SH-SY5Y (cell line): ENCODE results near the gene TMEM107.

Experiments used
- GATA2 ChIP-seq: IDR thresholded peaks from 2 replicates; pipeline ENCODE4 v1.6.1; 2011; ENCODE audit warnings: mild to moderate bottlenecking, low read depth, low read length
- GATA3 ChIP-seq: IDR thresholded peaks from 2 replicates; pipeline ENCODE4 v1.6.1; 2011; ENCODE audit warnings: low read depth, mild to moderate bottlenecking, low read length, moderate library complexity

DNA sequence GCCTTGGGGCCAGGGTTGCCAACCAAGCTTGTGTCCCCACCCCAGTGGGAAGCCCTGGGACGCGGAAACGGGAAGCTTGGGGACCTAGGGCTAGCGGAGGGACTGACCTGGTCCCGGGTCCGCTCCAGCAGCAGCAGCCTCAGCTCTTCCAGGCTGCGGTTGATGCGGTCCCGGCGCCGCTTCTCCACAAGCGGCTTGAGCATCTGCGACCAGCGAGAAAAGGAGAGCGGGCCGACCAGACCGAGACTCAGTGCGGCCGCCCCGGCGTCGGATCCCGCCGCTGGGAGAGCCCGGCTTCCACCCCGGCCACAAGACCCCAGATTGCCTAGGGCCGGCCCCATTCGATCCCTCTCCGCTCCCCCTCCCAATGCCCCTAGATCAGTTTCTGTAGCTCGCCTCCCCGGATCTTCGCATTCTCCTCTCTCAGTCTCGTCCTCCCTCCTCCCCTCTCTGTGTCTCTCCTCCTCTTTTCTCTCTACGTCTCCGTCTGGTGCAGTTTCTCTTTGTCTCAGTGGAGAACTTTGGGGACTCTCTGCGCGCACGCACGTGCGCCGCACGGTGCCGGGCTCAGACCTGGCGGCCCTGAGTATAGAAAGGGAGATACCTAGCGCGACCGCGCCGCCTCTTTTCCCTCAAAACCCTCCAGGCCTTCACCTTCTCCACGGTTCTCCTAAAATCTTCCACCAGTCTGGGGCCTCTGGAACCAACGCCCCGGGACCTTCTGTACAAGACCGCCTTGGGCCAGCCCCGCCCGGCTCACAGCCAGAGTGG lies 53.1 kb downstream of the TMEM107 start:
- TF ChIP-seq GATA2 = no peak
- TF ChIP-seq GATA3 = no peak
